GM20431 (cell line): ENCODE data around the gene ESF1.

Source experiments
- in situ Hi-C: fragments of 300-500 bp; cut with MseI, MboI; formaldehyde crosslinking; loops from one replicate; pipeline ENCODE4 v1.15.0; 2020; ENCODE audit warnings: low sequenced_read_pairs; ENCODE audit not compliant: unreplicated experiment

The ESF1 gene, protein sequence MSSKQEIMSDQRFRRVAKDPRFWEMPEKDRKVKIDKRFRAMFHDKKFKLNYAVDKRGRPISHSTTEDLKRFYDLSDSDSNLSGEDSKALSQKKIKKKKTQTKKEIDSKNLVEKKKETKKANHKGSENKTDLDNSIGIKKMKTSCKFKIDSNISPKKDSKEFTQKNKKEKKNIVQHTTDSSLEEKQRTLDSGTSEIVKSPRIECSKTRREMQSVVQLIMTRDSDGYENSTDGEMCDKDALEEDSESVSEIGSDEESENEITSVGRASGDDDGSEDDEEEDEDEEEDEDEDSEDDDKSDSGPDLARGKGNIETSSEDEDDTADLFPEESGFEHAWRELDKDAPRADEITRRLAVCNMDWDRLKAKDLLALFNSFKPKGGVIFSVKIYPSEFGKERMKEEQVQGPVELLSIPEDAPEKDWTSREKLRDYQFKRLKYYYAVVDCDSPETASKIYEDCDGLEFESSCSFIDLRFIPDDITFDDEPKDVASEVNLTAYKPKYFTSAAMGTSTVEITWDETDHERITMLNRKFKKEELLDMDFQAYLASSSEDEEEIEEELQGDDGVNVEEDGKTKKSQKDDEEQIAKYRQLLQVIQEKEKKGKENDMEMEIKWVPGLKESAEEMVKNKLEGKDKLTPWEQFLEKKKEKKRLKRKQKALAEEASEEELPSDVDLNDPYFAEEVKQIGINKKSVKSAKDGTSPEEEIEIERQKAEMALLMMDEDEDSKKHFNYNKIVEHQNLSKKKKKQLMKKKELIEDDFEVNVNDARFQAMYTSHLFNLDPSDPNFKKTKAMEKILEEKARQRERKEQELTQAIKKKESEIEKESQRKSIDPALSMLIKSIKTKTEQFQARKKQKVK

DNA sequence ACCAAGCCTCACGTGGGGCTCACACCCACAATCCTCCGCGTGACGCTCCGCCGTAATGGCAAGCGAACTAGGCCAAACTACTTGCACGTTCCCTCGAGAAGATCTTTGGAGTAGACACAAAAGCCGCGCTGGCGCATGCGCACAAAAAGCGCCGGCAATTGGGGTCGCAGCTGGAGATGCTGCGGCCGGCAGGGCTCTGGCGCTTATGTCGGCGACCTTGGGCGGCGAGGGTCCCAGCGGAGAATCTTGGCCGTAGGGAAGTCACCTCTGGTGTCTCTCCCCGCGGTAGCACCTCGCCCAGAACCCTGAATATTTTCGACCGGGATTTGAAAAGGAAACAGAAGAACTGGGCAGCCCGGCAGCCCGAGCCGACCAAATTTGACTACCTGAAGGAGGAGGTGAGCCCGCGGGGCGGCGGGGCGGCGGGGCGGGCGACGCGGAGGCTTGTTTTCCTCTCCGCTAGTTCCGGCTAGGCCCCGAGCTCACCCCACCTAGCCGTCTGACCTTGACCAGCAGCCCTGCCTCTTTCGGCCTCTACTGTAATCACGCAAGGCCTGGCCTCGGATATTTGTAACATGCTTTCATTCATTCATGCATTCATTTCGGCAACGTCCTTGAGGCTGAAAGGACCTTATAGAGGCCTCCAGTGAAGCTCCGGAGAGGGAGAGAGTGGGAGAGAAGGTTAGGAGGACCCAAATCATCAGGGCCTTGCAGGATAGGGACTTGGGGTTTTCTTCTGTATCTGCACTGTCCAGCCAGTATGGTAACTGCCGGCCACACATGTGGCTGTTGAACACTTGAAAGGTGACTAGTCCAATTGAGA, at the start of gene ESF1, which contains the start of gene NDUFAF5:
ESF1 (minus strand) TSS at position 27 of the 823 bp plus-strand sequence. CDS start 1,779 bp downstream, outside the sequence.
NDUFAF5 (plus strand) TSS at position 136 of the 823 bp plus-strand sequence; CDS start at position 177, 41 bp downstream.
- in situ Hi-C loops = no loop called here

DNA sequence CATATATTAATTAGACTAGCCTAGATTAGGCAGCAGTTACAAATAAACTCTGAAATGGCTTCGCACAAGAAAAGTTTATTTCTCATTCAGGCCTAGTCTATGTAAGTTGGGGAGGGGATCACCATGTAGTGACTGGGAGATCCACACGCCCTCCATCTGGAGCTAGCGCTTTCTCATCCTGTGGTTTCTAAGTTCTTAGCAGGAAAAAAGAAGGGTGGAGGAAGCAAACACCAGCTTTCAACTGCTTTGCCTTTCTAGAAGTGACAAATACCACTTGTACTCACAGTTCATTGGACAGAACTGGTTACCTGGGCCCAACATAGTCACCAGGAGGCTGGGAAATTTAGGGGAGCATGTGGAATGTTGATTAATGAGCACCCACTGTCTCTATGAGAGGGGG, 46.8 kb upstream of the ESF1 start:
- in situ Hi-C loops = no loop called here

DNA sequence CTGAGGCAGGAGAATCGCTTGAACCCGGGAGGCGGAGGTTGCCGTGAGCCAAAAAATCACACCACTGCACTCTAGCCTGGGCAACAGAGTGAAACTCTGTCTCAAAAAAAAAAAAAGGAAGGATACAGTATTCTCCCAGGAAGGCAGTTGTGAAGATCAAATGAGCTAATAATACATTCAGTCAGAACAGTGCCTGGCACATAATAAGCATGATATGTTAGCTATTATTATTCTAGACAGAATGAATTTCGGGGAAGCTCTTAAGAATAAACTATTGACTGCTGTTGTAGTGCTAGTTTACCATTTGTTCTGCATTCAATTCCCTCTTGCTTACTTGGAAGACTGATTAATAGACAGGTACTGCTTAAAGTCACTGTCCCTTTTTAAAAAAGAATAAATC, 40.7 kb upstream of the ESF1 start:
- in situ Hi-C loops = loop anchor here (10.0 kb wide), 1 partner anchor 229 kb away; no protein-coding TSS in a partner anchor

DNA sequence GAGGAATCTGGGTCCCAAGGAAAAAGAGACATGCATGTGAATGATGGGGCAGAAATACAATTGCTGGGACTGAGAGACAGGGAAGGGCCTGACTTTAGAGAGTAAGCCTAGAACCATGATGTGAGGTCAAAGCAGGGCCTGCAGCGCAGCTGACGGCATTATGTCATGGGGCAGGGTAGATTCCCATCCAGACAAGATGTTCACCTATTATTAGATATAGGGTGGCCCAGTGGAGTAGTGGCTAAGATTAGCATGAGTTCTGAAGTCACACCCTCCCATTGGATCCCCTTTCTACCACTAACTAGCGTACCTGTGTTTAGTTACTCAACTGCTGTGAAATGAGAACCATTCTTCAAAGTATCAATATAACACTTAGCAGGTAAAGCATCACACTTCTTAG, 39.7 kb upstream of the ESF1 start:
- in situ Hi-C loops = loop anchor here (10.0 kb wide), 1 partner anchor 230 kb away; no protein-coding TSS in a partner anchor

DNA sequence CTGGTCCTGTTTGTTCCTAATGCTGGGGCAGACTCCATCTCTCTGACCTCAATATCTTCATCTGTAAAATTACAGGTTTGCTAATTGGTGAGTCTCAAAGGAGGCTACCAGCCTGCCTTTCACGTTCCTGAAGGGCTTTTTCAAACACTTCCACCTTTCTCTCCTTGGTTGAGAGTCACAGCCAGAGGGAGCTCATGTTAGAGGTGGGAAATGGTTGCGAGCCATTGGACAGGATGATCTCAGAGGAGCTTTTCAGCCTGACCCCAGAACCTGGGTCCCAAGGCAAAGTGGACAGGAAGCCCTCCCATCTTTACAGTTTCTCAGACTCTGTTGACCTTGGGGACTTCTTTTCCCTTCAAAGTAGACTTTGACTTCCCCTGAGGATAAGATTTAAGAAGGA, 37.7 kb upstream of the ESF1 start:
- in situ Hi-C loops = loop anchor here (10.0 kb wide), 1 partner anchor 232 kb away; no protein-coding TSS in a partner anchor

DNA sequence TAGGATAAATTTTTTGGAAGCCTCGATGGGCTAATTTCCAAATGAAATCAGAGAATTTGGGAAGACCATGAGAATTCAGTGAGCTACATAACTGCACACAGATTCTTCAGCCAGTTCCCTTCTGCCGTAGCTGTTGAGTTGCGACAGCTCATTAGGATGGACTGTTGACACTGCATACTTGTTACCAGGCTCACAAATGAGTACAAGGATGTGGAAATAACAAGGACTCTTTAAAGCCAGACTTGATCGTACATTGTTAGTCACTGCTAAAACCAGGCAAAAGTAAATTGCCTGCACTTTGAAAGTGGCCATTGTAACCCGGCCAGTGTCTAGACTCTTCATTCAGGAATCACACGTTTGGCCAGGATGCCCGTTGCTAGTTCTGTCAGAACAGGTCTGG, 37.2 kb upstream of the ESF1 start:
- in situ Hi-C loops = loop anchor here (10.0 kb wide), 1 partner anchor 233 kb away; no protein-coding TSS in a partner anchor

DNA sequence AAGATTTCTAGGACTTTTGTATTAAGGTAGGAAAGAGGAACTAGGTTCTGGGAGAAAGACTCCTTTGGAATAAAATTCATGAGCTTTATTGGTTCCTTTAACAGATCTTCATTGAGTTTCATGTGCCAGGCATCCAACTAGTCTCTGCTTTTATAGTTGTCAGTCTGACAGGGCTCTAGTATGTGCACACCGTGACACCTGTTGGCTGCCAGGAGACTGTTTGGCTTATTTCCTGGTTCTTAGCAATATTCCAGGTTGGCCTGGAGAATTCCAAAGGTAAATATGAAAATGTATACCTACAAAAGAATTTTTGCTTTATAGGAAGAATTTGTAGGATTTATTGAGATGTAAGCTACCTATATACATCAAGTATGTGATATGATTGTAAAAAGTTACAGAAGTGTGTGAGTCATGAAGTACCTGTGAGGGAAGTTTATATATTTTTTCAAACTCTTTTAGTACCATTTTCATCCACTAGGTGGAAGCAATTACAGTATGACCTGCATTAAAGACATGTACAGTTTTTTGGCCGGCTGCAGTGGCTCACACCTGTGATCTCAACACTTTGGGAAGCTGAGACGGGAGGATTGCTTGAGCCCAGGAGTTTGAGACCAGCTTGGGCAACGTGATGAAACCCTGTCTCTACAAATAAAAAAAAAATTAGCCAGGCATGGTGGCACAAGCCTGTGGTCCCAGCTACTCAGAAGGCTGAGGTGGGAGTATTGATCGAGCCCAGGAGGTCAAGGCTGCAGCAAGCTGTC, 35.3 kb upstream of the ESF1 start:
- in situ Hi-C loops = loop anchor here (10.0 kb wide), 1 partner anchor 235 kb away; no protein-coding TSS in a partner anchor

DNA sequence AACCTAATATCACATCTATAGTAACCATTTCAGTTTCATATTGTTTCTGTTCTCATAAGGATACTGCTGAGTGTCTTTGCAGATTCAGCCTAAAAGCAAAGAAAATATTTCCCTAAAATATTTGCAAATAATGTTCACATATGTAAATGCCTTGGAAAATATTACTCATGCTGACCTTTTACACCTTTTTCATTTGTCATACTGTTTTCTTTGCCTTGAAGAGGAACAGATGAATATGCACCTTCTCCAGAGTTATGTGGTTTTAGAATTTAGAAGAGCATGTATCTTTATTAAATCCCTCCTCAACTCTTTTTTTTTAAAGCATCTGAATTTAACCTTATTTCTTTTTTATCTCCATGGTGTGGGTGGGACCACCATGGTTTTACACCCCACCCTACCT, 32.6 kb upstream of the ESF1 start:
- in situ Hi-C loops = no loop called here

DNA sequence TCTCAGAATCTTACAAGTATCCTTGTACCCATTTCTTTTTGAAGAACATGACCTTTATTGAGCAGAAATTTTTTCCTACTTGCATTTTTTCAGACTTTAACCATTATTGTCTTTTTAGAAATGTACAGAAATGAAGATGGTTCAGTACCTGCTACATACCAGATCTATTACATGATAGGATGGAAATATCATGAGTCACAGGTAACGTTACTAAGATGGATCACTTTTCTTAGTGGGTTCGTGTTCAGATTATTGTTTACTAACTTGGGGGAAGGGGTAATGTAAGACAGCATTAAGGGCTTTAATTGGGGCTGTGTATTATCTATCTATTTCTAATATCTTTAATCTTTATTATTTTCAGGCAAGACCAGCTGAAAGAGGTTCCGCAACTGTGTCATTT, 32.0 kb upstream of the ESF1 start:
- in situ Hi-C loops = no loop called here

DNA sequence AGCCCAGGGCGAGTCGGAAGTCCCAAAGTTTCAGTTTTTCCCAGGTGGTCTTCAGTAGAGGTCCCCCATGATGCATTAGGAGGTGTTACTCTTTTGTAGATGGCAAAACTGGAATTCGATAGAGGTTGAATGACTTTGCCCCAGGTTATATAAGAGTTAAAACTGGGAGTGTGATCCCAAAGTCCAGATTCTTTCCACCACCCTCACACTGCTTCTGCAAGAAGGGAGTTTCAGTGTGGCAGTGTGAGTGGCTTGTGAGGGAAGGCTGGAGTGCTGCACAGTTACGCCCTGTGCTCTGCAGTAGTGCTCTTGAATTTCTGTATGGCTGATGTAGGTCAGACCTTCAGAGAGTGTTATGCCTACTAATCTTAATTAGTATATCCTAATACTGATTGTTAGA, 30.0 kb upstream of the ESF1 start:
- in situ Hi-C loops = no loop called here

DNA sequence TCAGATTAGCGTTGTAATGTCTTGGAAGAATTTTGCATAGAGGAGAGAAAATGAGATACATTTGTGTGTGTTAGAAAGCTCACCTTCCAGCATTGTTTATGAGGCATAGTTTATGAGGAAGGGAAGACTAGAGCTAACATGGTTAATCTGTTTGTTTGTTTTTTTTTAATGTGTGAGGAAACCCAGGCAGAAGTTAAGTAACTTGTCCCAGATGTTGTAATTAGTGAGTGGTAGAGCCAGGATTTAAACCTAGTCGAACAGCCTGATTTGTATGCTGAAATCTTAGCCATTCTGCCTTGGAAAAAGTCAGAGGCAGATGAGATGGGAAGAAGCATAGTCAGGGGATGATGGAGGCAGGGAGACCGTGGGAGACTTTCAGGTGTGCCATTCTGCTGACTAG, 29.2 kb upstream of the ESF1 start:
- in situ Hi-C loops = no loop called here

DNA sequence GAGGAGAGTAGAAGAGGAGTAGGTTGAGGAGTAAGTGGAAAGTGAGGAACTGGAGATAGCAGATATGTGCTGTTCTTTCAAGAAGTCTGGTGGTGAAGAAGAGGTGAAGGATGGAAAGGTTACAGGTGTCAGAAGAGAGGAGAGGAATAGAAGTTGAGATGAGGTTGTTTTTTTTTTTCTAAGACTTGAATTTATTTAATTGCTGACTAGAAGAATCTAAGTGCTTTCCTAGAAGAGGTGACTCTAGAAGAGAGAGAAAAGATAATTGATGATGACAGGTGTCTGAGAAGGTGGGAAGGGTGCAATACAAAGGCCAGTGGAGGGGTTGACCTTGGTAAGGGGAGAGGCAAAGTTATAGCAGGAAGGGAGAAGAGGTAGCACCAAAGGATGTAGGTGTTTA, 25.7 kb upstream of the ESF1 start:
- in situ Hi-C loops = no loop called here

DNA sequence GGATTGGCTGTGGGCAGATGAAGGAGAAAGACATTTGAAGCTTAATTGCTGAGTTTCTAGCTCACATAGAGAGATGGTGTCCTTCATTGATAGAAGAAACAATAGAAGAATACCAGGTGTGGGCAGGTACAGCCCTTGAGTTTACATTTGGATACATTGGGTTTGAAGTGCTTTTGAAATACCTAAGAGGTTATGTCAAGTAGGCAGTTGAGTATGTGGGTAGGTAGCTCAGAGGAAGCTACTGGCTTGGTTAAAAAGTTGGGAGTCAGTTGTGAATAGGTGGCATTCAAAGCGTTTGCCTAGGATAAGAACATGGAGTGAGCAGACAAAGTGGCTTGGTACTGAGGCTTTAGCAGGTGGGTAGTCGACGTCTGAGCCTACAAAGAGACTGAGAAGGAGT, 25.1 kb upstream of the ESF1 start:
- in situ Hi-C loops = no loop called here

DNA sequence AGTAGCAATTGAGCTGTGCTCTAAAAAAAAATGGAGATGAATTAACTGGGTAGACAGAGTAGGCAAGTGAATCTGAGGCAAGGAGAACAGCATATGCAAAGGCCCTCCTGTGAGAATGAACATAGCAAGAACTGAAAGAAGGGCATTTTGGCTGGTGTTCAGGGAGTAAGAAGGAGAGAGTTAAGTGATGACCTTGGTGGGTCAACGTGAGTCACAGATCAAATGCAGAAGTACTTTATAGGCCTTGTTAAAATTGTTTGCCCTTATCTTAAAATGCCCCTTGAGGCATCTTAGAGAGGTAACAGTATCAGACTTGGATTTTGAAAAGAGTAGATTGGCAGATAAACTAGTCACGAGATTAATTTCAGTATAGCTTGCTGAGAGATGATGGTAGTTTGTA, 24.7 kb upstream of the ESF1 start:
- in situ Hi-C loops = no loop called here

DNA sequence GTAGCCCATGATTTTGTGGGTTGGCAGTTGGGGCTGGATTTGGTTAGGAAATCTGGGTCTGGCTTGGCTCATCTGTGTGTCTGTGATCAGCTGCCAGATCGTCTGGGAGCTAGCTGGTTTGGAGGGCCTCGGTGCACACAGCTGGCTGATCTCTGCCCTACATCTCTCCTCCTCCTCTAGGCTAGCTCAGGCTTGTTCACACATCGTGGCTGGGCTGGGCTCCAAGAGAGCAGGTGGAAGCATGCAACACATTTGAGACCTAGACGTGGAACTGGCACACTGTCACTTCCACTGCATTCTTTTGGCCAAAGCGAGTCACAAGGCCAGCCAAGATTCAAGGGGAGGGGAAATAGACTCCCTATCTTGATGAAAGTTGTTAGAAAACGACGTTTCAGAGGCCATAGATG, 16.0 kb upstream of the ESF1 start:
- in situ Hi-C loops = no loop called here

DNA sequence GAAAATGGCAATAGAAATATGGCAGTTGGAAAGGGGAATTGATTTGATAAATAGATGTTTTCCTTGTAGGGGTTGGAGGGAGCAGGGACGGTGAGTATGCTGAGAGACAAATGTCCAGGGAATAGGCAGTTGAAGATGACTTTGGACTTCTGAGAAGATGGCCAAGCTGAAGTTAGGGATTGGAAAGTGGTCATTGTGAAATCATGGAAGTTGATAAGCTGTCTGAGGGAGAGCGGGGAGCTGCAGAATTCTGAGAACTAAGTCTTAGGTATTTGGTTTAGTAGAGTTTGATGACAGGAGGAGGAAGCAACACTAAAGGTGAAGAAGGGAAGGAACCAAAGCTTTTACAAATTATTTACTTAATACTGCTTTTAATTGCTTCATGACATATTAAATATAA, 15.3 kb upstream of the ESF1 start:
- in situ Hi-C loops = no loop called here

DNA sequence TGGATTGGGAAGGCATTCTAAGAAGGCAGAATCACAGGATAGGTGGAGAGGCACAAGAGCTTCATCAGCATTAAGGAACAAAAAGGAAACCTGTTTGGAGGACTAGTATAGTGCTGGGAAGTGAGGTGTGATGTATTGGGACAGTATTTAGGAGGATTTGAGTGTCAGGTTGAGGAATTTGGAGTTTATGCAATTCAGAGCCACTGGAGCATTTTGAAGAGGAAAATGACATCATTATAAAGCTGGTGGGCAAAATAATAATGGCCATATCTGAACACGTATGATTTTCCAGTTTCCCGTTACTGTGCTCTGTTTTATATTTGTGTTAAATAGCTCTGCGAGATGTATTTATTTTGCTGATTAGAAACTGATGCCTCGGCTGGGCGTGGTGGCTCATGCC, 14.3 kb upstream of the ESF1 start:
- in situ Hi-C loops = no loop called here

DNA sequence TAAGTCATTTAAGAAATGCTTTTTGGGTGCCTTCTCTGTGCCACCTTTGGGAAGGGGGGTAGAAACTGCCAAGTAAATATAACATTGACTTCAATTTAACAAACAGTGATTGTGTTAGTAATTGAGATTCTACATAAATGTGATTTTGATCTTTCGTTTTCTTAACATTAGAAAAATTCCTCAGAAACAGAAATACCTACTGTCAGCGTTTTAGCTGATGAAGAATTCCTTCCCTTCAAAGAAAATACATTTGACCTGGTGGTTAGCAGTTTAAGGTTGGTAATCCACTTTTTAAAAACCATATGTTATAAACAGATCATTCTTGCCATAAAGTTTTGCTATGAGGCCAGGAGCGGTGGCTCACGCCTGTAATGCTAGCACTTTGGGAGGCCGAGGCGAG, 9.9 kb upstream of the ESF1 start:
- in situ Hi-C loops = no loop called here

DNA sequence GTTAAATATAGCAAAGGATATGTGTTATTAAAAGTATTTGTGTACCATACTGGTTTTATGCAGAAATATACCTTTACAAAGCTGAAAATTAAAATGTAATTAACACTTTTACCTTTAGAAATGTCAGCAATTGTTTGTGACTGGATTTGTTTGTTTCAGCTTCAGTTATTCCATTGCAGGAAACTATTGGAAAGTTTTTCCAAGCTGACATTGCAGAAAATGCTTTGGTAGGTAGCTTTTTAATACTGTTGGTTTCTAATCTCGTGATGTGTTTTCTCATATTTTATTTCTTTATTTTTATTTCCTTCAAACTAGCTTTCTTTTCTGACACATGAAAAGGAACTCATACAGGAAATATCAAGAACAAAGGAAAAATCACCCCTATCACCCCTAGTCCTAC, 8.3 kb upstream of the ESF1 start:
- in situ Hi-C loops = no loop called here
